Neural cell (in vitro differentiated cells): ENCODE results near the gene CD6.

Source experiments
- EP300 ChIP-seq: fragments of 450-650 bp; conservative IDR thresholded peaks from 2 replicates; pipeline ENCODE4 v1.6.1; 2014; ENCODE audit warnings: antibody characterized with exemption, mild to moderate bottlenecking, moderate library complexity; ENCODE audit not compliant: poor library complexity, severe bottlenecking
- EZH2 ChIP-seq: fragments of 200-600, 300-800 bp; shearing (Covaris generic), sonication (generic); IDR thresholded peaks from 2 replicates; pipeline ENCODE4 v1.6.1; 2014; ENCODE audit warnings: antibody characterized with exemption, low read length, borderline replicate concordance, mild to moderate bottlenecking; ENCODE audit not compliant: insufficient read depth, poor library complexity, severe bottlenecking
- MXI1 ChIP-seq: fragments of 450-650 bp; conservative IDR thresholded peaks from 2 replicates; pipeline ENCODE4 v1.6.1; 2014; ENCODE audit warnings: antibody characterized with exemption, mild to moderate bottlenecking; ENCODE audit not compliant: poor library complexity, severe bottlenecking
- POLR2AphosphoS5 ChIP-seq: IDR thresholded peaks from 2 replicates; pipeline ENCODE4 v1.6.1; 2012
- RAD21 ChIP-seq: fragments of 450-650 bp; conservative IDR thresholded peaks from 2 replicates; pipeline ENCODE4 v1.6.1; 2014; ENCODE audit warnings: antibody characterized with exemption, mild to moderate bottlenecking, moderate library complexity
- TAF1 ChIP-seq: IDR thresholded peaks from 2 replicates; pipeline ENCODE4 v1.6.1; 2012; ENCODE audit warnings: low read depth
- TF ChIP-seq, protein P1 (sequence below): fragments of 450-650 bp; IDR thresholded peaks from 2 replicates; pipeline ENCODE4 v1.5.1; 2014; ENCODE audit warnings: antibody characterized with exemption, mild to moderate bottlenecking, moderate library complexity; ENCODE audit not compliant: poor library complexity, severe bottlenecking
- TF ChIP-seq, protein P2 (sequence below): IDR thresholded peaks from 2 replicates; pipeline ENCODE4 v1.6.1; 2012; ENCODE audit warnings: borderline replicate concordance

- TF ChIP-seq POLR2AphosphoS5 (no peak), MXI1 (no peak), RAD21 (no peak), EZH2 (no peak), TAF1 (no peak), EP300 (no peak)
- TF ChIP-seq, protein P1, sequence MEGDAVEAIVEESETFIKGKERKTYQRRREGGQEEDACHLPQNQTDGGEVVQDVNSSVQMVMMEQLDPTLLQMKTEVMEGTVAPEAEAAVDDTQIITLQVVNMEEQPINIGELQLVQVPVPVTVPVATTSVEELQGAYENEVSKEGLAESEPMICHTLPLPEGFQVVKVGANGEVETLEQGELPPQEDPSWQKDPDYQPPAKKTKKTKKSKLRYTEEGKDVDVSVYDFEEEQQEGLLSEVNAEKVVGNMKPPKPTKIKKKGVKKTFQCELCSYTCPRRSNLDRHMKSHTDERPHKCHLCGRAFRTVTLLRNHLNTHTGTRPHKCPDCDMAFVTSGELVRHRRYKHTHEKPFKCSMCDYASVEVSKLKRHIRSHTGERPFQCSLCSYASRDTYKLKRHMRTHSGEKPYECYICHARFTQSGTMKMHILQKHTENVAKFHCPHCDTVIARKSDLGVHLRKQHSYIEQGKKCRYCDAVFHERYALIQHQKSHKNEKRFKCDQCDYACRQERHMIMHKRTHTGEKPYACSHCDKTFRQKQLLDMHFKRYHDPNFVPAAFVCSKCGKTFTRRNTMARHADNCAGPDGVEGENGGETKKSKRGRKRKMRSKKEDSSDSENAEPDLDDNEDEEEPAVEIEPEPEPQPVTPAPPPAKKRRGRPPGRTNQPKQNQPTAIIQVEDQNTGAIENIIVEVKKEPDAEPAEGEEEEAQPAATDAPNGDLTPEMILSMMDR, result no peak
- TF ChIP-seq, protein P2, sequence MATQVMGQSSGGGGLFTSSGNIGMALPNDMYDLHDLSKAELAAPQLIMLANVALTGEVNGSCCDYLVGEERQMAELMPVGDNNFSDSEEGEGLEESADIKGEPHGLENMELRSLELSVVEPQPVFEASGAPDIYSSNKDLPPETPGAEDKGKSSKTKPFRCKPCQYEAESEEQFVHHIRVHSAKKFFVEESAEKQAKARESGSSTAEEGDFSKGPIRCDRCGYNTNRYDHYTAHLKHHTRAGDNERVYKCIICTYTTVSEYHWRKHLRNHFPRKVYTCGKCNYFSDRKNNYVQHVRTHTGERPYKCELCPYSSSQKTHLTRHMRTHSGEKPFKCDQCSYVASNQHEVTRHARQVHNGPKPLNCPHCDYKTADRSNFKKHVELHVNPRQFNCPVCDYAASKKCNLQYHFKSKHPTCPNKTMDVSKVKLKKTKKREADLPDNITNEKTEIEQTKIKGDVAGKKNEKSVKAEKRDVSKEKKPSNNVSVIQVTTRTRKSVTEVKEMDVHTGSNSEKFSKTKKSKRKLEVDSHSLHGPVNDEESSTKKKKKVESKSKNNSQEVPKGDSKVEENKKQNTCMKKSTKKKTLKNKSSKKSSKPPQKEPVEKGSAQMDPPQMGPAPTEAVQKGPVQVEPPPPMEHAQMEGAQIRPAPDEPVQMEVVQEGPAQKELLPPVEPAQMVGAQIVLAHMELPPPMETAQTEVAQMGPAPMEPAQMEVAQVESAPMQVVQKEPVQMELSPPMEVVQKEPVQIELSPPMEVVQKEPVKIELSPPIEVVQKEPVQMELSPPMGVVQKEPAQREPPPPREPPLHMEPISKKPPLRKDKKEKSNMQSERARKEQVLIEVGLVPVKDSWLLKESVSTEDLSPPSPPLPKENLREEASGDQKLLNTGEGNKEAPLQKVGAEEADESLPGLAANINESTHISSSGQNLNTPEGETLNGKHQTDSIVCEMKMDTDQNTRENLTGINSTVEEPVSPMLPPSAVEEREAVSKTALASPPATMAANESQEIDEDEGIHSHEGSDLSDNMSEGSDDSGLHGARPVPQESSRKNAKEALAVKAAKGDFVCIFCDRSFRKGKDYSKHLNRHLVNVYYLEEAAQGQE, result no peak
Measured at GRCh38 chr11:61052182-61052972, 80.9 kb downstream of the CD6 start.
